Loucy (cell line): ENCODE results near the gene KCNK13.
A peak's percentile ranks its signal among the peaks of the same experiment; 100 is the strongest.

Experiments
- H2AFZ ChIP-seq: fragments of 200-600 bp; sonication (generic); 2 replicates; pipeline ENCODE4 v1.6.0; 2016; ENCODE audit warnings: antibody characterized with exemption, mild to moderate bottlenecking, low read length, moderate library complexity
- H3F3A ChIP-seq: fragments of 200-600 bp; 2 replicates; pipeline ENCODE4 v1.6.0; 2016; ENCODE audit warnings: antibody characterized with exemption, low read depth, mild to moderate bottlenecking
- H3K27me3 ChIP-seq: fragments of 200-600 bp; sonication (generic); 2 replicates; pipeline ENCODE4 v1.6.1; 2014; ENCODE audit warnings: low read length, mild to moderate bottlenecking; ENCODE audit not compliant: insufficient read depth, poor library complexity, severe bottlenecking
- H3K36me3 ChIP-seq: fragments of 200-600 bp; sonication (generic); 2 replicates; pipeline ENCODE4 v1.6.1; 2016; ENCODE audit warnings: low read length; ENCODE audit not compliant: insufficient read depth
- H3K4me1 ChIP-seq: fragments of 200-600 bp; sonication (generic); 2 replicates; pipeline ENCODE4 v1.5.1; 2014; ENCODE audit warnings: low read length, mild to moderate bottlenecking; ENCODE audit not compliant: insufficient read depth, poor library complexity, severe bottlenecking
- H3K4me2 ChIP-seq: fragments of 200-600 bp; sonication (generic); 2 replicates; pipeline ENCODE4 v1.6.0; 2014; ENCODE audit warnings: antibody characterized with exemption, low read length, low read depth, mild to moderate bottlenecking; ENCODE audit not compliant: poor library complexity, severe bottlenecking
- H3K4me3 ChIP-seq: fragments of 200-600 bp; sonication (generic); 2 replicates; pipeline ENCODE4 v1.5.1; 2014; ENCODE audit warnings: low read length, mild to moderate bottlenecking, mixed read lengths; ENCODE audit not compliant: poor library complexity, severe bottlenecking
- H3K79me2 ChIP-seq: fragments of 200-600 bp; sonication (generic); 2 replicates; pipeline ENCODE4 v1.6.1; 2014; ENCODE audit warnings: low read length; ENCODE audit not compliant: insufficient read depth
- H3K9ac ChIP-seq: fragments of 200-600 bp; sonication (generic); 2 replicates; pipeline ENCODE4 v1.6.0; 2014; ENCODE audit warnings: mild to moderate bottlenecking, low read depth, low read length, moderate library complexity; ENCODE audit not compliant: poor library complexity, severe bottlenecking
- H3K9me2 ChIP-seq: fragments of 200-600 bp; sonication (generic); replicated peaks from 2 replicates; pipeline ENCODE4 v1.6.1; 2016; ENCODE audit warnings: low read depth, low read length, mixed read lengths
- H3K9me3 ChIP-seq: fragments of 200-600 bp; sonication (generic); 2 replicates; pipeline ENCODE4 v1.6.1; 2014; ENCODE audit warnings: mild to moderate bottlenecking, antibody characterized with exemption, low read length, low read depth; ENCODE audit not compliant: insufficient read depth
- H4K20me1 ChIP-seq: fragments of 200-600 bp; sonication (generic); 2 replicates; pipeline ENCODE4 v1.6.0; 2014; ENCODE audit warnings: antibody characterized with exemption, low read length, mild to moderate bottlenecking; ENCODE audit not compliant: insufficient read depth, poor library complexity, severe bottlenecking
- CTCF ChIP-seq: fragments of 200-600 bp; sonication (generic); conservative IDR thresholded peaks from 2 replicates; pipeline ENCODE4 v1.5.1; 2014; ENCODE audit warnings: mild to moderate bottlenecking, antibody characterized with exemption, low read length
- EZH2phosphoT487 ChIP-seq: fragments of 200-600 bp; IDR thresholded peaks from 2 replicates; pipeline ENCODE4 v1.6.1; 2018; ENCODE audit warnings: antibody characterized with exemption, mild to moderate bottlenecking, moderate library complexity, borderline replicate concordance

Gene KCNK13

GRCh38 chr14:90191585-90191984 lies 129.8 kb downstream of the KCNK13 start:
- H3F3A ChIP-seq: no peaks in the 10 kb centered on the region
- H3K4me2 ChIP-seq: no peak overlapping the region
- no peaks in the 10 kb centered on the region for H3K36me3 ChIP-seq

GRCh38 chr14:90193925-90194324 lies 132.1 kb downstream of the KCNK13 start:
- no peaks in the 10 kb centered on the region for H3K27me3 ChIP-seq
- H3K36me3 ChIP-seq: no peaks in the 10 kb centered on the region
- H3K4me2 ChIP-seq: no peak overlapping the region
- no peak overlapping the region for H3K4me3 ChIP-seq
- no peak overlapping the region for H3K9ac ChIP-seq
- no peaks in the 10 kb centered on the region for H3K79me2 ChIP-seq
- no peaks in the 10 kb centered on the region for H3K9me2 ChIP-seq
- TF ChIP-seq EZH2phosphoT487: no peak
- peak; percentile 64 for TF ChIP-seq CTCF
- H3F3A ChIP-seq: no peaks in the 10 kb centered on the region
- H2AFZ ChIP-seq: no peak overlapping the region
- H4K20me1 ChIP-seq: no peaks in the 10 kb centered on the region
- no peaks in the 10 kb centered on the region for H3K9me3 ChIP-seq
- H3K4me1 ChIP-seq: no peaks in the 10 kb centered on the region

More at GRCh38 chr14:90191585-90191984, 129.8 kb downstream of the KCNK13 start:
- Histone ChIP-seq H3K9me3 (no peaks in the 10 kb centered on the region), H2AFZ (no peak overlapping the region), H3K4me1 (no peaks in the 10 kb centered on the region), H4K20me1 (no peaks in the 10 kb centered on the region), H3K79me2 (no peaks in the 10 kb centered on the region), H3K9ac (no peak overlapping the region), H3K9me2 (no peaks in the 10 kb centered on the region), H3K4me3 (no peak overlapping the region), H3K27me3 (no peaks in the 10 kb centered on the region)
- TF ChIP-seq EZH2phosphoT487 (no peak), CTCF (no peak)

GRCh38 chr14:90194706-90195105 lies 132.9 kb downstream of the KCNK13 start:
- no peaks in the 10 kb centered on the region for H3K27me3 ChIP-seq
- H3K79me2 ChIP-seq: no peaks in the 10 kb centered on the region
- no peak overlapping the region for H2AFZ ChIP-seq
- no peaks in the 10 kb centered on the region for H3F3A ChIP-seq
- no peaks in the 10 kb centered on the region for H3K9me2 ChIP-seq
- H3K9me3 ChIP-seq: no peaks in the 10 kb centered on the region
- no peak overlapping the region for H3K9ac ChIP-seq
- H3K36me3 ChIP-seq: no peaks in the 10 kb centered on the region
- H3K4me1 ChIP-seq: no peaks in the 10 kb centered on the region
- no peak overlapping the region for H3K4me3 ChIP-seq
- H3K4me2 ChIP-seq: no peak overlapping the region
- TF ChIP-seq EZH2phosphoT487 (no peak), CTCF (no peak)
- H4K20me1 ChIP-seq: no peaks in the 10 kb centered on the region
